ENCODE results near the gene THADA.

DNA sequence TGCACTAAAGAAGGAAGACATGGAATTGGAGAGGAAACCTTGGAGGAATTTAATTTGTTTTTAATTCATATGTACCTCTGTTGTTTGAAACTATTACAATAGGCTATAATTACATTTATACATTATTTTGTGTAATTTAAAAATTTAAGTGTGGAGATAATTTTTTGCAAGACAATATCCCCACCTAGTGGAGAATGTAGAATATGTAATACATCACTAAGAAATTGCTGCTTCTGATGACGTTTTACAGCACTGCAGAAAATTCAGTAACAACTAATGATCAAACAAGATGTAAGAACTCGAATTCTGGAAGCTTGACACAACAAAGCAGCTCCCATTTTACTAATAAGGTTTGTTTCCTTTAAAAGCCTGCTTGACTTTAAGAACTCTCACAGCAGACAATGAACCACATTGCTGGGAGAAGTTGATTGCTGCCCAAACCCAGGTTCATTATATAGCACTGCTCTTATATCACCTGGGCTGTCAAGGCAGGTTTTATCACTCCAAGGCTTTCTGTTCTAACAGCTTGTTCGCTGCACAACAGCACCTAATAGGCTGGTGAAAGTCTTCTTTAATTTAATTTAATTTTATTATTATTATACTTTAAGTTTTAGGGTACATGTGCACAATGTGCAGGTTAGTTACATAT is 53.4 kb downstream of the THADA start:
- TF ChIP-seq, protein P1, sequence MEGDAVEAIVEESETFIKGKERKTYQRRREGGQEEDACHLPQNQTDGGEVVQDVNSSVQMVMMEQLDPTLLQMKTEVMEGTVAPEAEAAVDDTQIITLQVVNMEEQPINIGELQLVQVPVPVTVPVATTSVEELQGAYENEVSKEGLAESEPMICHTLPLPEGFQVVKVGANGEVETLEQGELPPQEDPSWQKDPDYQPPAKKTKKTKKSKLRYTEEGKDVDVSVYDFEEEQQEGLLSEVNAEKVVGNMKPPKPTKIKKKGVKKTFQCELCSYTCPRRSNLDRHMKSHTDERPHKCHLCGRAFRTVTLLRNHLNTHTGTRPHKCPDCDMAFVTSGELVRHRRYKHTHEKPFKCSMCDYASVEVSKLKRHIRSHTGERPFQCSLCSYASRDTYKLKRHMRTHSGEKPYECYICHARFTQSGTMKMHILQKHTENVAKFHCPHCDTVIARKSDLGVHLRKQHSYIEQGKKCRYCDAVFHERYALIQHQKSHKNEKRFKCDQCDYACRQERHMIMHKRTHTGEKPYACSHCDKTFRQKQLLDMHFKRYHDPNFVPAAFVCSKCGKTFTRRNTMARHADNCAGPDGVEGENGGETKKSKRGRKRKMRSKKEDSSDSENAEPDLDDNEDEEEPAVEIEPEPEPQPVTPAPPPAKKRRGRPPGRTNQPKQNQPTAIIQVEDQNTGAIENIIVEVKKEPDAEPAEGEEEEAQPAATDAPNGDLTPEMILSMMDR (IDR thresholded peaks at IDR 0.05): peak; percentile 43 to 62 (median 58)
- TF ChIP-seq POLR2A (IDR thresholded peaks at IDR 0.05): no peak
- no peak for TF ChIP-seq POLR2AphosphoS5 (IDR thresholded peaks at IDR 0.05)
